Measurements from ENCODE around the gene MAG. TPM values are rescaled to one million over a fixed set of nuclear protein-coding genes. Genes with fewer than 3 reads are reported as not detected.

The MAG gene
- total RNA-seq, 4 donors from 2014 or later = 0.91 to 15.1 TPM; not detected in 2

DNA sequence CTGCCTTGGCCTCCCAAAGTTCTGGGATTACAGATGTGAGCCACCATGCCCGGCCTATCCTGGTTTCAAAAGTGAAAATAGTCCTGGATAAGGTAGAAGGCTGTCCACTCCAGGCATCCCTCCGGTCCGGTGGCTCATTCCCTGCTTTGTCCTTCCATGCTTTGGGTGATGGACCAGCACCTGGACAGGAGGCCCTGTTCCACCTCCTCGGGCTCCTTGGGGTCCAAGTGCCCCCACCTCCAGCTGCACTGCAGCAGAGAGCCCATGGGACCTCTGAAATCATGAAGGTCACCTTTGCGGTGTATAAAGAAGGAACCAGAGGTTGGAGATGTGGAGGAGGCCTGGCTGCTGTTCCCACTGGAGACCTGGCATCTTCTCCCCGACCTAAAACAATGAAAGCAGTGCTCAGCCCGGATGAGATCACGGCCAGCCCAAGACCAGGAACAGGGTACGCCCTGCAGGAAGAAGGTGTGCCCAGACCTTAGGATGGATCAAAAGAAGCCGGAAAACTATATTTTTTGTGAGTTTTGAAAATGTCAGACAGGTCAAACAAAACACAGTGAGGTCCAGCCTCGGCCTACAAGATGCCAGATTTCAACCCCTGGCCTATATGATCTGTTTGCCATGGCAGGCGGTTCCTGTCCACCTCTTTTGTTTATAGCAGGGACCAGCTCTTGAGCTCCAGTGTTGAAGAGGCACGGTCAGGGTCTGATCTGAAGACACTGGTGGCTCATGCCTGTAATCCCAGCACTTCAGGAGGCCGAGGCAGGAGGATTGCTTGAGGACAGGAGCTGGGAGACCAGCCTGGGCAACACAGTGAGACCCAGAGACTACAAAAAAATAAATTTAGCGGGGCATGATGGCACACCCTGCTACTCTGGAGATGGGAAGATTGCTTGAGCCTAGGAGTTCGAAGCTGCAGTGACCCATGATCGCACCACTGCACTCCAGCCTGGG is 37.3 kb upstream of the MAG start:
- H3K27ac ChIP-seq = peak overlapping the region; percentile 12 to 30
- DNase-seq = peak in 1 of 2 donors; percentile 53
- intact Hi-C loops (cut with DNase I; ENCODE audit: low total_unique reads) = no loop called here

DNA sequence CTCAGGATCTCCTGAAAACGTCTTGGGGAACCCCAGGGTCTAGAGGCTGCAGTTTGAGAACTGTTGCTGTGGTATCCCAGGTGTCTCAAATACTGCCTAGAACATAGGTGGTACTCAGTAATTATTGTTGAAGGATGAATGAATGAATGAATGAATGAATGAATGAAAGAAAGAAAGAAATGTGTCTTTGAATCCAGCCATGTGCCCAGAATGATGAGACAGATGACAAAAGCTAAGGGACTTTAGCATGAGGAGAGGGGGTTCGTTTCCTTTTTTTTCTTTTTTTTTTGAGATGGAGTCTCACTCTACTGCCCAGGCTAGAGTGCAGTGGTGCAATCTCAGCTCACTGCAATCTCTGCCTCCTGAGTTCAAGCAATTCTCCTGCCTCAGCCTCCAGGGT is 35.4 kb upstream of the MAG start:
- Histone ChIP-seq H3K27me3 (no peaks in the 10 kb centered on the region), H3K4me3 (no peak overlapping the region), H3K9me3 (no peaks in the 10 kb centered on the region), H3K36me3 (no peaks in the 10 kb centered on the region), H3K27ac (no peak overlapping the region), H3K4me1 (no peaks in the 10 kb centered on the region)
- no peak for DNase-seq
- TF ChIP-seq POLR2A (IDR thresholded peaks at IDR 0.05) = no peak
- TF ChIP-seq, protein P1, sequence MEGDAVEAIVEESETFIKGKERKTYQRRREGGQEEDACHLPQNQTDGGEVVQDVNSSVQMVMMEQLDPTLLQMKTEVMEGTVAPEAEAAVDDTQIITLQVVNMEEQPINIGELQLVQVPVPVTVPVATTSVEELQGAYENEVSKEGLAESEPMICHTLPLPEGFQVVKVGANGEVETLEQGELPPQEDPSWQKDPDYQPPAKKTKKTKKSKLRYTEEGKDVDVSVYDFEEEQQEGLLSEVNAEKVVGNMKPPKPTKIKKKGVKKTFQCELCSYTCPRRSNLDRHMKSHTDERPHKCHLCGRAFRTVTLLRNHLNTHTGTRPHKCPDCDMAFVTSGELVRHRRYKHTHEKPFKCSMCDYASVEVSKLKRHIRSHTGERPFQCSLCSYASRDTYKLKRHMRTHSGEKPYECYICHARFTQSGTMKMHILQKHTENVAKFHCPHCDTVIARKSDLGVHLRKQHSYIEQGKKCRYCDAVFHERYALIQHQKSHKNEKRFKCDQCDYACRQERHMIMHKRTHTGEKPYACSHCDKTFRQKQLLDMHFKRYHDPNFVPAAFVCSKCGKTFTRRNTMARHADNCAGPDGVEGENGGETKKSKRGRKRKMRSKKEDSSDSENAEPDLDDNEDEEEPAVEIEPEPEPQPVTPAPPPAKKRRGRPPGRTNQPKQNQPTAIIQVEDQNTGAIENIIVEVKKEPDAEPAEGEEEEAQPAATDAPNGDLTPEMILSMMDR (IDR thresholded peaks at IDR 0.05) = no peak
- intact Hi-C loops (cut with DNase I; ENCODE audit: low total_unique reads) = no loop called here

More for the DNA sequence above, 37.3 kb upstream of the MAG start:
- Histone ChIP-seq H3K27me3 (no peaks in the 10 kb centered on the region), H3K9me3 (no peaks in the 10 kb centered on the region), H3K4me1 (no peaks in the 10 kb centered on the region), H3K4me3 (no peak overlapping the region), H3K36me3 (no peaks in the 10 kb centered on the region)
- TF ChIP-seq, protein P1 (IDR thresholded peaks at IDR 0.05) = no peak
- TF ChIP-seq POLR2A (IDR thresholded peaks at IDR 0.05) = peak in 1 of 2 donors; percentile 10

DNA sequence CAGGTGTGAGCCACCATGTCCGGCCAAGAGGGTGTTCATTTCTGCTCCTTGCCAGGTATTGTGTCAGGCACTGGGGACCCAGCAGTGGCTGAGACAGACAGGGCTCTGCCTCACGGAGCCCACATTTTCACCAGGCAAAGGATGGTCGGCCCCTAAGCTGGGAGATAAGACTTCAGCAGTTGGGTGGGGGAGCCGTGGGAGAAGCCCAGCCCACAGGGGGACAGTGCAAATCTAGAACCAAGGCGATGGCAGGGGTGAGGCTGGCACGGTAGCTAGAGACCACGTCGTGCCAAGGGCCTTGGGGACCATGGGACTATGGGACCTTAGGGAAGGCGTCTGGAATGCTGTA is 34.9 kb upstream of the MAG start:
- intact Hi-C loops (cut with DNase I; ENCODE audit: low total_unique reads) = no loop called here
- TF ChIP-seq, protein P1 (IDR thresholded peaks at IDR 0.05) = no peak
- TF ChIP-seq POLR2A (IDR thresholded peaks at IDR 0.05) = no peak

DNA sequence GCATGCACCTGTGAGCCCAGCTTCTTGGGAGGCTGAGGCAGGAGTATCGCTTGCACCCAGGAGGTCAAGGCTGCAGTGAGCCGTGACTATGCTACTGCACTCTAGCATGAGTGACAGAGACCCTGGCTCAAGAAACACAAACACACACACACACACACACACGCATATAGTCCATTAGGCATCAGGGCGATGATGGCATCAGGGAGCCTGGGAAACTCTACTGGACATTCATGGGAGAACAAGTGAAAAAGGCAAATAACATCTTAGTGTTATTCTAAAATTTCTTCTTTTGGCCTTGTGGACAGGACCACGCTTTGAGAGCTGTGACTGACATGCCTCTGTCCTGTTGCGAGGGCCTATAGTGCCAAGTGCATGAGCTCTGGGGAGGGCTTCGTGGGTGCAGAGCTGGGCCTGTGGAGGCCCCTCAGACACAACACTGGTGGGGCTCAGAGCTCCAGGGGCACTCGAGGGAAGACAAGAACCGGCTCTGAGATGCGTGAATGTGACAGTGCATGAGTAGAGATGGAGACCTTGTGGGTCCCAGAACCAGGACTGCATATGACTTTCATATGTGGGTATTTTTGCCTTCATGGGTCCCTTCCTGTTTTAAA is 31.2 kb upstream of the MAG start:
- Histone ChIP-seq H3K4me3 (no peak overlapping the region), H3K4me1 (no peaks in the 10 kb centered on the region), H3K27me3 (no peaks in the 10 kb centered on the region), H3K36me3 (no peaks in the 10 kb centered on the region), H3K9me3 (no peaks in the 10 kb centered on the region), H3K27ac (no peak overlapping the region)
- no peak for DNase-seq
- intact Hi-C loops (cut with DNase I; ENCODE audit: low total_unique reads) = no loop called here
- TF ChIP-seq, protein P1 (IDR thresholded peaks at IDR 0.05) = no peak
- TF ChIP-seq POLR2A (IDR thresholded peaks at IDR 0.05) = no peak

More for the DNA sequence above, 34.9 kb upstream of the MAG start:
- H3K27ac ChIP-seq = no peak overlapping the region
- H3K9me3 ChIP-seq = no peaks in the 10 kb centered on the region
- H3K4me3 ChIP-seq = no peak overlapping the region
- no peaks in the 10 kb centered on the region for H3K4me1 ChIP-seq
- H3K36me3 ChIP-seq = no peaks in the 10 kb centered on the region
- no peak for DNase-seq
- H3K27me3 ChIP-seq = no peaks in the 10 kb centered on the region

Data from uterus (tissue), 4 donors.